K562 (cell line): ENCODE data around the gene TFPT. TPM values are rescaled to one million over a fixed set of nuclear protein-coding genes. Genes with fewer than 3 reads are reported as not detected.

Experiments
- CBFB ChIP-seq: sonication (generic); formaldehyde crosslinking; IDR thresholded peaks from 2 replicates; pipeline ENCODE4 v1.4.0; 2020; ENCODE audit warnings: mild to moderate bottlenecking, missing genetic modification reagents
- KLF13 ChIP-seq: fragments of 450-650 bp; IDR thresholded peaks from 2 replicates; pipeline ENCODE4 v1.6.1; 2016; ENCODE audit warnings: missing genetic modification characterization, low read depth, mild to moderate bottlenecking, missing compliant biosample characterization, moderate library complexity, borderline replicate concordance
- MBD1 ChIP-seq: fragments of 250-450 bp; sonication (Bioruptor Pico); IDR thresholded peaks from 2 replicates; pipeline ENCODE4 v1.8.0; 2022; ENCODE audit warnings: inconsistent platforms
- MYBL2 ChIP-seq, 2 experiments: fragments of 450-650 bp in 1 of 2; sonication (generic) in 1 of 2; formaldehyde crosslinking in 1 of 2; IDR thresholded peaks; 2 replicates each; pipeline versions ENCODE4 v1.6.1 to v1.8.1; 2017 to 2022; ENCODE audit warnings: borderline replicate concordance in 1 of 2, inconsistent platforms in 1 of 2, low read depth in 1 of 2, mild to moderate bottlenecking in 1 of 2, missing genetic modification reagents in 1 of 2, moderate library complexity in 1 of 2
- RERE ChIP-seq: sonication (generic); formaldehyde crosslinking; IDR thresholded peaks from 2 replicates; pipeline ENCODE4 v1.8.0; 2023; ENCODE audit warnings: missing genetic modification reagents, mild to moderate bottlenecking, borderline replicate concordance
- polyA plus RNA-seq, 8 experiments: library from polyadenylated mRNA; depleted of rRNA in 4 of 8; stranded (reverse) in 5 of 8; unstranded in 3 of 8; fragments of >200 nt; fragmentation: Nextera tagmentation in 2 of 8; fragmentation: Illumina TruSeq in 1 of 8; extraction: Ambion mirVana in 2 of 8; extraction: Trizol in 1 of 8; gene quantifications; 2 replicates each; pipeline versions ENCODE4 v1.2.1 to v1.2.3, GENCODE V29; 2011 to 2014; ENCODE audit warnings: inconsistent platforms in 1 of 8, missing spikeins in 1 of 8
- total RNA-seq, 7 experiments: library from RNA; depleted of rRNA in 6 of 7; stranded (reverse); fragments of >200 nt in 6 of 7; fragmentation: Illumina TruSeq in 2 of 7; extraction: Trizol in 2 of 7; gene quantifications; 2 replicates each; pipeline versions ENCODE4 v1.2.1 to v1.2.3, GENCODE V29; 2011 to 2021; ENCODE audit warnings: low replicate concordance in 1 of 7
- TF ChIP-seq, protein P1 (sequence below): fragments of 250-450 bp; sonication (Bioruptor Pico); IDR thresholded peaks from 2 replicates; pipeline ENCODE4 v1.5.0; 2021; ENCODE audit warnings: mild to moderate bottlenecking, borderline replicate concordance
- TF ChIP-seq, protein P2 (sequence below), 2 experiments: fragments of 200-800 bp in 1 of 2; sonication (Bioruptor generic) in 1 of 2; sonication (generic) in 1 of 2; formaldehyde crosslinking in 1 of 2; IDR thresholded peaks in 1 of 2; conservative IDR thresholded peaks in 1 of 2; 2 replicates each; pipeline versions ENCODE4 v1.5.0 to v1.6.1; 2016 to 2020; ENCODE audit warnings: missing compliant biosample characterization in 1 of 2, missing genetic modification characterization in 1 of 2, missing genetic modification reagents in 1 of 2
- TF ChIP-seq, protein P3 (sequence below): sonication (generic); formaldehyde crosslinking; IDR thresholded peaks from 2 replicates; pipeline ENCODE4 v1.8.0; 2022; ENCODE audit warnings: mild to moderate bottlenecking, missing genetic modification reagents

Gene TFPT
- total and polyA plus RNA-seq, 9 of the 15 experiments (the other 6 are each of a cell fraction or from before 2014, with no cell fraction given), result 0.72 to 16.4 (median 9.2) TPM

DNA sequence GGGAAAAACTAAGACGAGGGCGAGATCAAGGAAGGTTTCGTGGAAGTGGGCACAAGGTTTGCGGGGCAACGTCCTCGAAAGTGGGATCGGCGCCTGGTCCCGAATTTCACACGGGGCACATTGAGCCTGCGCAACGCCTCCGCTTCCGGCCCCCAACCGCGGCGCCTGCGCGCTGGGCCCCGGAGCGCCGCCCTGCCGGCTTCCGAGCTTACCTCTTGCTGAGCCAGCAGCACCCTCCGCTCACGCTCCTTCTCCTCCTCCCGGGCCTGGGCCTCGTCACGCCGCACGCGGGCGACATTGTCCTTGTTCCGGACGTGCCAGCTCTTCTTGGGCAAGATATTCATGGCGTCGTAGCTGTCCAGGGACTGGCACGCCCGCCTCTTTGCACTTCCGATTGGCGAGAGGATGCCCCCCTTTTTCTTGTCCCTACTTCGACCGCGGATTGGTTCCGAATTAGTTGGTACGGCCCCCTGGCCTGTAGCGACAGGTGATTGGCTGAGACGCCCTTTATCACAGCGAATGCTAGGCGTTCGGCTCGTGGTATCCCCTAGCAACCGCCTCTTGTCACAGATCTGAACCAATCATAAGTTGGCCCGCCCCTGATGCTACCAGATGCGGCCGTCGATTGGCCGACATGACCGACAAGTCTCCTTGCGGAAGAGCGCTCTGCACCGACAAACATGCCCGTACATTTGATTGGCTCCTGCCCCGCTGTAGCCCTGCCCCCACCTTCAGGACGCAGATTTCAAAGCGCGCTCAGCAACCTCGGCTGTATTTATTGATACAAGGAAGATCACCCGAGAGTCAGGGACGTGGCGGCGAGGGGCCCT is 44.1 kb upstream of the TFPT start, which contains the start of gene LENG1 (continued):
- TF ChIP-seq, protein P1, sequence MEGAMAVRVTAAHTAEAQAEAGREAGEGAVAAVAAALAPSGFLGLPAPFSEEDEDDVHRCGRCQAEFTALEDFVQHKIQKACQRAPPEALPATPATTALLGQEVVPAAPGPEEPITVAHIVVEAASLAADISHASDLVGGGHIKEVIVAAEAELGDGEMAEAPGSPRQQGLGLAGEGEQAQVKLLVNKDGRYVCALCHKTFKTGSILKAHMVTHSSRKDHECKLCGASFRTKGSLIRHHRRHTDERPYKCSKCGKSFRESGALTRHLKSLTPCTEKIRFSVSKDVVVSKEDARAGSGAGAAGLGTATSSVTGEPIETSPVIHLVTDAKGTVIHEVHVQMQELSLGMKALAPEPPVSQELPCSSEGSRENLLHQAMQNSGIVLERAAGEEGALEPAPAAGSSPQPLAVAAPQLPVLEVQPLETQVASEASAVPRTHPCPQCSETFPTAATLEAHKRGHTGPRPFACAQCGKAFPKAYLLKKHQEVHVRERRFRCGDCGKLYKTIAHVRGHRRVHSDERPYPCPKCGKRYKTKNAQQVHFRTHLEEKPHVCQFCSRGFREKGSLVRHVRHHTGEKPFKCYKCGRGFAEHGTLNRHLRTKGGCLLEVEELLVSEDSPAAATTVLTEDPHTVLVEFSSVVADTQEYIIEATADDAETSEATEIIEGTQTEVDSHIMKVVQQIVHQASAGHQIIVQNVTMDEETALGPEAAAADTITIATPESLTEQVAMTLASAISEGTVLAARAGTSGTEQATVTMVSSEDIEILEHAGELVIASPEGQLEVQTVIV (CRISPR knock-in tag), result no peak
- TF ChIP-seq MYBL2 (IDR thresholded peaks at IDR 0.05; ENCODE audit: low read depth) (no peak), MYBL2 (CRISPR knock-in tag; IDR thresholded peaks at IDR 0.05; ENCODE audit: borderline replicate concordance) (no peak), RERE (CRISPR knock-in tag) (no peak), CBFB (CRISPR knock-in tag) (no peak), KLF13 (tag) (no peak), MBD1 (CRISPR knock-in tag) (no peak)
- TF ChIP-seq, protein P2, sequence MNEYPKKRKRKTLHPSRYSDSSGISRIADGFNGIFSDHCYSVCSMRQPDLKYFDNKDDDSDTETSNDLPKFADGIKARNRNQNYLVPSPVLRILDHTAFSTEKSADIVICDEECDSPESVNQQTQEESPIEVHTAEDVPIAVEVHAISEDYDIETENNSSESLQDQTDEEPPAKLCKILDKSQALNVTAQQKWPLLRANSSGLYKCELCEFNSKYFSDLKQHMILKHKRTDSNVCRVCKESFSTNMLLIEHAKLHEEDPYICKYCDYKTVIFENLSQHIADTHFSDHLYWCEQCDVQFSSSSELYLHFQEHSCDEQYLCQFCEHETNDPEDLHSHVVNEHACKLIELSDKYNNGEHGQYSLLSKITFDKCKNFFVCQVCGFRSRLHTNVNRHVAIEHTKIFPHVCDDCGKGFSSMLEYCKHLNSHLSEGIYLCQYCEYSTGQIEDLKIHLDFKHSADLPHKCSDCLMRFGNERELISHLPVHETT (CRISPR knock-in tag; conservative IDR thresholded peaks at IDR 0.05 in 1 of 2, IDR thresholded peaks at IDR 0.05 in 1 of 2), result no peak
- TF ChIP-seq, protein P3, sequence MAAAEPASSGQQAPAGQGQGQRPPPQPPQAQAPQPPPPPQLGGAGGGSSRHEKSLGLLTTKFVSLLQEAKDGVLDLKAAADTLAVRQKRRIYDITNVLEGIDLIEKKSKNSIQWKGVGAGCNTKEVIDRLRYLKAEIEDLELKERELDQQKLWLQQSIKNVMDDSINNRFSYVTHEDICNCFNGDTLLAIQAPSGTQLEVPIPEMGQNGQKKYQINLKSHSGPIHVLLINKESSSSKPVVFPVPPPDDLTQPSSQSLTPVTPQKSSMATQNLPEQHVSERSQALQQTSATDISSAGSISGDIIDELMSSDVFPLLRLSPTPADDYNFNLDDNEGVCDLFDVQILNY (CRISPR knock-in tag), result no peak
